WTC11 (cell line): ENCODE data around the gene TMEM256. TPM values are rescaled to one million over a fixed set of nuclear protein-coding genes. Genes with fewer than 3 reads are reported as not detected.

ENCODE experiments used
- ATAC-seq: fragments of 200-7000 bp; cut with Tn5 transposase; 2 replicates; pipeline ENCODE4 v1.10.0; 2021; ENCODE audit warnings: mild to moderate bottlenecking, moderate library complexity
- CTCF ChIA-PET: fragments of 300-600 bp; sonication (Branson Sonifier 250); formaldehyde crosslinking; loops from one replicate; lab custom pipeline; 2021; ENCODE audit warnings: antibody characterized with exemption; lab: Charles Lee
- POLR2A ChIA-PET: fragments of 350-600 bp; sonication (Branson Sonifier 250); formaldehyde crosslinking; loops from one replicate; lab custom pipeline; 2021; ENCODE audit warnings: antibody characterized with exemption; lab: Charles Lee
- DNase-seq: peaks from one replicate; pipeline ENCODE4 v3.0.0; 2021; ENCODE audit warnings: low spot score
- H3K27ac Mint-ChIP-seq: 2 replicates; pipeline ENCODE4 v1.8.0; 2021; ENCODE audit warnings: mixed read lengths
- H3K27me3 Mint-ChIP-seq: 2 replicates; pipeline ENCODE4 v1.8.0; 2021; ENCODE audit warnings: low read depth, mild to moderate bottlenecking, moderate library complexity, mixed read lengths
- H3K36me3 Mint-ChIP-seq: 2 replicates; pipeline ENCODE4 v1.8.0; 2021; ENCODE audit warnings: mixed read lengths
- H3K4me1 Mint-ChIP-seq: 2 replicates; pipeline ENCODE4 v1.8.0; 2022; ENCODE audit warnings: mixed read lengths
- H3K4me3 Mint-ChIP-seq: 2 replicates; pipeline ENCODE4 v1.8.0; 2021; ENCODE audit warnings: mild to moderate bottlenecking, moderate library complexity, mixed read lengths
- H3K9me3 Mint-ChIP-seq: 2 replicates; pipeline ENCODE4 v1.8.0; 2021; ENCODE audit warnings: mixed read lengths
- ATF1 ChIP-seq: sonication (generic); formaldehyde crosslinking; IDR thresholded peaks from 2 replicates; pipeline ENCODE4 v1.8.1; 2023; ENCODE audit warnings: mild to moderate bottlenecking, moderate library complexity, missing genetic modification reagents
- ESRRA ChIP-seq: sonication (generic); formaldehyde crosslinking; IDR thresholded peaks from 2 replicates; pipeline ENCODE4 v1.8.1; 2022; ENCODE audit warnings: mild to moderate bottlenecking, missing genetic modification reagents, borderline replicate concordance
- FOXJ3 ChIP-seq: sonication (generic); formaldehyde crosslinking; IDR thresholded peaks from 2 replicates; pipeline ENCODE4 v1.9.0; 2021; ENCODE audit warnings: missing genetic modification reagents, mild to moderate bottlenecking, borderline replicate concordance
- FOXP1 ChIP-seq: sonication (generic); formaldehyde crosslinking; IDR thresholded peaks from 2 replicates; pipeline ENCODE4 v1.8.0; 2022; ENCODE audit warnings: missing genetic modification reagents, mild to moderate bottlenecking, moderate library complexity, borderline replicate concordance
- GABPB1 ChIP-seq: sonication (generic); formaldehyde crosslinking; IDR thresholded peaks from 2 replicates; pipeline ENCODE4 v1.8.1; 2023; ENCODE audit warnings: mild to moderate bottlenecking, missing genetic modification reagents
- TEAD4 ChIP-seq: sonication (generic); formaldehyde crosslinking; IDR thresholded peaks from 2 replicates; pipeline ENCODE4 v1.8.0; 2022; ENCODE audit warnings: mild to moderate bottlenecking, missing genetic modification reagents
- ZBTB21 ChIP-seq: sonication (generic); formaldehyde crosslinking; IDR thresholded peaks from 2 replicates; pipeline ENCODE4 v1.8.1; 2023; ENCODE audit warnings: mild to moderate bottlenecking, missing genetic modification reagents, borderline replicate concordance
- ZNF121 ChIP-seq: sonication (generic); formaldehyde crosslinking; IDR thresholded peaks from 2 replicates; pipeline ENCODE4 v1.8.0; 2023; ENCODE audit warnings: missing genetic modification reagents
- ZNF263 ChIP-seq: sonication (generic); formaldehyde crosslinking; IDR thresholded peaks from 2 replicates; pipeline ENCODE4 v1.8.1; 2022; ENCODE audit warnings: low read depth, mild to moderate bottlenecking, moderate library complexity, missing genetic modification reagents
- ZNF317 ChIP-seq: sonication (generic); formaldehyde crosslinking; IDR thresholded peaks from 2 replicates; pipeline ENCODE4 v1.8.1; 2023; ENCODE audit warnings: low read depth, mild to moderate bottlenecking, moderate library complexity, missing genetic modification reagents, borderline replicate concordance
- total RNA-seq: library from RNA; stranded (reverse); gene quantifications from 3 replicates; pipeline ENCODE4 v1.2.3, GENCODE V29; 2021
- TF ChIP-seq, protein P1 (sequence below): fragments of 200-600 bp; IDR thresholded peaks from 2 replicates; pipeline ENCODE4 v1.8.0; 2022; ENCODE audit warnings: antibody characterized with exemption
- TF ChIP-seq, protein P2 (sequence below): fragments of 250-450 bp; sonication (Bioruptor Pico); IDR thresholded peaks from 2 replicates; pipeline ENCODE4 v1.9.0; 2021; ENCODE audit warnings: mild to moderate bottlenecking
- TF ChIP-seq, protein P3 (sequence below): sonication (generic); formaldehyde crosslinking; IDR thresholded peaks from 2 replicates; pipeline ENCODE4 v1.8.1; 2022; ENCODE audit warnings: low read depth, missing genetic modification reagents, borderline replicate concordance
- TF ChIP-seq, protein P4 (sequence below): sonication (generic); formaldehyde crosslinking; IDR thresholded peaks from 2 replicates; pipeline ENCODE4 v1.8.0; 2022; ENCODE audit warnings: mild to moderate bottlenecking, missing genetic modification reagents
- TF ChIP-seq, protein P5 (sequence below): sonication (generic); formaldehyde crosslinking; conservative IDR thresholded peaks from 2 replicates; pipeline ENCODE4 v1.8.1; 2023; ENCODE audit warnings: mild to moderate bottlenecking, low read depth, missing genetic modification reagents, moderate library complexity
- TF ChIP-seq, protein P6 (sequence below): sonication (generic); formaldehyde crosslinking; IDR thresholded peaks from 2 replicates; pipeline ENCODE4 v1.8.0; 2023; ENCODE audit warnings: missing genetic modification reagents, mild to moderate bottlenecking, borderline replicate concordance

The TMEM256 gene
- total RNA-seq, 1 experiment from 2014 or later = 132 TPM

DNA sequence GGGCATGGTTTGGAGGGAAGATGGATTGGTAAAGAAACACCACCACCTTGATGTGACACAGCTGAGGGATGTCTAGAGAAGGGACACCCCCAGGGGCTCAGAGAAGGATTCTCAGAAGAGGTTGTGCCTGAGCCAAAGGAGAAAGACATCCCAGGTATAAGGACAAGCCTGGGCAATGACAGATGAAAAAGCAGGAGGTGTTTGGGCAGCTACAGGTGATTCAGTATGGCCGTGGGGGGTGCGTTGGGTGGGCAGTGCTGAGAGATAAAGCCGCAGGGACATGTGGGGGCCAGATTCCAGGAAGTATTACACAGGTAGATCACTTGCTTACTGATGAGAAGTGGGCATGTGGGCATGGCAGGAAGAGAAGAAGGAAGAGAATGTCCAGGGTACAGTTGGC lies 42.0 kb downstream of the TMEM256 start:
- Mint-ChIP-seq H3K27me3 (peaks cover 7% of the 10 kb centered on the region; the same call in 1 of the 2 replicates), H3K4me3 (no peak overlapping the region), H3K36me3 (no peaks in the 10 kb centered on the region), H3K9me3 (no peaks in the 10 kb centered on the region), H3K4me1 (peaks cover 3% of the 10 kb centered on the region; the same call in 1 of the 2 replicates), H3K27ac (no peak overlapping the region)
- CTCF ChIA-PET = interaction anchor here (1.1 to 1.5 kb wide), 3 partner anchors 32 to 198 kb away, joined by 3 to 5 read pairs (median 4); partner anchors contain the start of gene PLSCR3
- TF ChIP-seq ESRRA (no peak), ZBTB21 (CRISPR knock-in tag) (no peak)
- TF ChIP-seq, protein P1, sequence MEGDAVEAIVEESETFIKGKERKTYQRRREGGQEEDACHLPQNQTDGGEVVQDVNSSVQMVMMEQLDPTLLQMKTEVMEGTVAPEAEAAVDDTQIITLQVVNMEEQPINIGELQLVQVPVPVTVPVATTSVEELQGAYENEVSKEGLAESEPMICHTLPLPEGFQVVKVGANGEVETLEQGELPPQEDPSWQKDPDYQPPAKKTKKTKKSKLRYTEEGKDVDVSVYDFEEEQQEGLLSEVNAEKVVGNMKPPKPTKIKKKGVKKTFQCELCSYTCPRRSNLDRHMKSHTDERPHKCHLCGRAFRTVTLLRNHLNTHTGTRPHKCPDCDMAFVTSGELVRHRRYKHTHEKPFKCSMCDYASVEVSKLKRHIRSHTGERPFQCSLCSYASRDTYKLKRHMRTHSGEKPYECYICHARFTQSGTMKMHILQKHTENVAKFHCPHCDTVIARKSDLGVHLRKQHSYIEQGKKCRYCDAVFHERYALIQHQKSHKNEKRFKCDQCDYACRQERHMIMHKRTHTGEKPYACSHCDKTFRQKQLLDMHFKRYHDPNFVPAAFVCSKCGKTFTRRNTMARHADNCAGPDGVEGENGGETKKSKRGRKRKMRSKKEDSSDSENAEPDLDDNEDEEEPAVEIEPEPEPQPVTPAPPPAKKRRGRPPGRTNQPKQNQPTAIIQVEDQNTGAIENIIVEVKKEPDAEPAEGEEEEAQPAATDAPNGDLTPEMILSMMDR = no peak
- DNase-seq (no peak), ATAC-seq (no peak)
- POLR2A ChIA-PET = interaction anchor here (0.5 to 0.6 kb wide), 2 partner anchors 14 to 129 kb away, joined by 3 to 4 read pairs; no protein-coding TSS in a partner anchor

DNA sequence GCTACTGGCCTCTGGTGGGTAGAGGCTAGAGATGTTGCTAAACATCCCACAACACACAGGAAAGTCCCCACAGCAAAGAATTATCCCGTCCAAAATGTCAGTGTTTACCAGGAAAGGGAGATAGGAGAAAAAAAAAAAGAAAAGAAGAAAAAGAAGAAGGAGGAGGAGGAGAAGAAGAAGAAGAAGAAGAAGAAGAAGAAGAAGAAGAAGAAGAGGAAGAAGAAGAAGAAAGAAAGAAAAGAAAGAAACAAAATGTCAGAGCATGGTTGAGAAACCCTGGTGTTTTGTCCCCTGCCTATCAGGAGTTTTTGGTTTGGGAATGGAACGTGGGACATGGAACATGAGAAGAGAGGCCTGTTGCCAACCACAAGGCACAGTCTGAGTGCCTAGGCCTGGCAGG lies 46.5 kb downstream of the TMEM256 start:
- ChIA-PET CTCF (interaction anchor here (1.9 to 6.6 kb wide), 5 partner anchors 24 to 145 kb away, joined by 13 to 69 read pairs (median 16); partner anchors contain the start of genes PLSCR3, TMEM102 and TNK1), POLR2A (no interaction called here)
- H3K27ac Mint-ChIP-seq = no peak overlapping the region
- H3K9me3 Mint-ChIP-seq = no peaks in the 10 kb centered on the region
- H3K27me3 Mint-ChIP-seq = peaks cover 7% of the 10 kb centered on the region
- H3K36me3 Mint-ChIP-seq = no peaks in the 10 kb centered on the region
- no peak overlapping the region for H3K4me3 Mint-ChIP-seq
- TF ChIP-seq, protein P2, sequence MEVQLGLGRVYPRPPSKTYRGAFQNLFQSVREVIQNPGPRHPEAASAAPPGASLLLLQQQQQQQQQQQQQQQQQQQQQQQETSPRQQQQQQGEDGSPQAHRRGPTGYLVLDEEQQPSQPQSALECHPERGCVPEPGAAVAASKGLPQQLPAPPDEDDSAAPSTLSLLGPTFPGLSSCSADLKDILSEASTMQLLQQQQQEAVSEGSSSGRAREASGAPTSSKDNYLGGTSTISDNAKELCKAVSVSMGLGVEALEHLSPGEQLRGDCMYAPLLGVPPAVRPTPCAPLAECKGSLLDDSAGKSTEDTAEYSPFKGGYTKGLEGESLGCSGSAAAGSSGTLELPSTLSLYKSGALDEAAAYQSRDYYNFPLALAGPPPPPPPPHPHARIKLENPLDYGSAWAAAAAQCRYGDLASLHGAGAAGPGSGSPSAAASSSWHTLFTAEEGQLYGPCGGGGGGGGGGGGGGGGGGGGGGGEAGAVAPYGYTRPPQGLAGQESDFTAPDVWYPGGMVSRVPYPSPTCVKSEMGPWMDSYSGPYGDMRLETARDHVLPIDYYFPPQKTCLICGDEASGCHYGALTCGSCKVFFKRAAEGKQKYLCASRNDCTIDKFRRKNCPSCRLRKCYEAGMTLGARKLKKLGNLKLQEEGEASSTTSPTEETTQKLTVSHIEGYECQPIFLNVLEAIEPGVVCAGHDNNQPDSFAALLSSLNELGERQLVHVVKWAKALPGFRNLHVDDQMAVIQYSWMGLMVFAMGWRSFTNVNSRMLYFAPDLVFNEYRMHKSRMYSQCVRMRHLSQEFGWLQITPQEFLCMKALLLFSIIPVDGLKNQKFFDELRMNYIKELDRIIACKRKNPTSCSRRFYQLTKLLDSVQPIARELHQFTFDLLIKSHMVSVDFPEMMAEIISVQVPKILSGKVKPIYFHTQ (CRISPR knock-in tag) = no peak
- TF ChIP-seq GABPB1 (no peak), ZNF121 (no peak), FOXJ3 (CRISPR knock-in tag) (no peak), ZNF263 (CRISPR knock-in tag) (no peak), ATF1 (CRISPR knock-in tag) (no peak)
- TF ChIP-seq, protein P3, sequence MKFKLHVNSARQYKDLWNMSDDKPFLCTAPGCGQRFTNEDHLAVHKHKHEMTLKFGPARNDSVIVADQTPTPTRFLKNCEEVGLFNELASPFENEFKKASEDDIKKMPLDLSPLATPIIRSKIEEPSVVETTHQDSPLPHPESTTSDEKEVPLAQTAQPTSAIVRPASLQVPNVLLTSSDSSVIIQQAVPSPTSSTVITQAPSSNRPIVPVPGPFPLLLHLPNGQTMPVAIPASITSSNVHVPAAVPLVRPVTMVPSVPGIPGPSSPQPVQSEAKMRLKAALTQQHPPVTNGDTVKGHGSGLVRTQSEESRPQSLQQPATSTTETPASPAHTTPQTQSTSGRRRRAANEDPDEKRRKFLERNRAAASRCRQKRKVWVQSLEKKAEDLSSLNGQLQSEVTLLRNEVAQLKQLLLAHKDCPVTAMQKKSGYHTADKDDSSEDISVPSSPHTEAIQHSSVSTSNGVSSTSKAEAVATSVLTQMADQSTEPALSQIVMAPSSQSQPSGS (CRISPR knock-in tag) = no peak
- TF ChIP-seq, protein P4, sequence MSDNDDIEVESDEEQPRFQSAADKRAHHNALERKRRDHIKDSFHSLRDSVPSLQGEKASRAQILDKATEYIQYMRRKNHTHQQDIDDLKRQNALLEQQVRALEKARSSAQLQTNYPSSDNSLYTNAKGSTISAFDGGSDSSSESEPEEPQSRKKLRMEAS (CRISPR knock-in tag) = no peak
- no peak for ATAC-seq
- no peak for DNase-seq
- peaks cover 21% of the 10 kb centered on the region for H3K4me1 Mint-ChIP-seq

DNA sequence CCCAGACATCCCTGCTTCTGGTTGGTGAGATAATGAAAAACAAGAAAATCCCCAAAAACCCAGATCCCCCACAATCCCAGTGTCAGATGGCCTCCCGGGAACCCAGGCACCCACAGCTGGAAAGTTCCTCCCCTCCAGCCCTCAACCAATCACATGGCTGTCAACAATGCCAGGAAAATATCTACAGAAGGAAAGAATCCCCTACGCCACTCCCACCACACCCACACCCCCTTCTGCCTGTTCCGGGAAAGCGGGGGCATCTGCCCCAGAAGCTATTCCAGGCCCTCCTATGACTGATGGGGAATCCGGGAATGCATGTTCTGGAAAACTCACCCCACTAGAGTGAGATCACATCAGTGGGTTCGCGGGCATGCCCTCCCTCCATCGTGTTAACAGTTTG lies 47.1 kb downstream of the TMEM256 start:
- Mint-ChIP-seq H3K36me3 (no peaks in the 10 kb centered on the region), H3K9me3 (no peaks in the 10 kb centered on the region), H3K27me3 (peaks cover 7% of the 10 kb centered on the region), H3K4me1 (peaks cover 22% of the 10 kb centered on the region), H3K27ac (no peak overlapping the region), H3K4me3 (peak overlapping the region; percentile 44; the same call in 1 of the 2 replicates)
- ChIA-PET CTCF (interaction anchor here (0.8 to 6.6 kb wide), 32 partner anchors 9 to 286 kb away, joined by 3 to 69 read pairs (median 5); partner anchors contain the start of genes CHRNB1, NEURL4, PLSCR3 and SENP3), POLR2A (interaction anchor here (1.5 kb wide), 1 partner anchor 48 kb away, joined by 7 read pairs; the partner anchor contains the start of gene TMEM256)
- ATAC-seq = no peak
- no peak for DNase-seq
- TF ChIP-seq ZNF317 = no peak
- TF ChIP-seq, protein P5, sequence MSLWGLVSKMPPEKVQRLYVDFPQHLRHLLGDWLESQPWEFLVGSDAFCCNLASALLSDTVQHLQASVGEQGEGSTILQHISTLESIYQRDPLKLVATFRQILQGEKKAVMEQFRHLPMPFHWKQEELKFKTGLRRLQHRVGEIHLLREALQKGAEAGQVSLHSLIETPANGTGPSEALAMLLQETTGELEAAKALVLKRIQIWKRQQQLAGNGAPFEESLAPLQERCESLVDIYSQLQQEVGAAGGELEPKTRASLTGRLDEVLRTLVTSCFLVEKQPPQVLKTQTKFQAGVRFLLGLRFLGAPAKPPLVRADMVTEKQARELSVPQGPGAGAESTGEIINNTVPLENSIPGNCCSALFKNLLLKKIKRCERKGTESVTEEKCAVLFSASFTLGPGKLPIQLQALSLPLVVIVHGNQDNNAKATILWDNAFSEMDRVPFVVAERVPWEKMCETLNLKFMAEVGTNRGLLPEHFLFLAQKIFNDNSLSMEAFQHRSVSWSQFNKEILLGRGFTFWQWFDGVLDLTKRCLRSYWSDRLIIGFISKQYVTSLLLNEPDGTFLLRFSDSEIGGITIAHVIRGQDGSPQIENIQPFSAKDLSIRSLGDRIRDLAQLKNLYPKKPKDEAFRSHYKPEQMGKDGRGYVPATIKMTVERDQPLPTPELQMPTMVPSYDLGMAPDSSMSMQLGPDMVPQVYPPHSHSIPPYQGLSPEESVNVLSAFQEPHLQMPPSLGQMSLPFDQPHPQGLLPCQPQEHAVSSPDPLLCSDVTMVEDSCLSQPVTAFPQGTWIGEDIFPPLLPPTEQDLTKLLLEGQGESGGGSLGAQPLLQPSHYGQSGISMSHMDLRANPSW (CRISPR knock-in tag) = no peak
- TF ChIP-seq, protein P6, sequence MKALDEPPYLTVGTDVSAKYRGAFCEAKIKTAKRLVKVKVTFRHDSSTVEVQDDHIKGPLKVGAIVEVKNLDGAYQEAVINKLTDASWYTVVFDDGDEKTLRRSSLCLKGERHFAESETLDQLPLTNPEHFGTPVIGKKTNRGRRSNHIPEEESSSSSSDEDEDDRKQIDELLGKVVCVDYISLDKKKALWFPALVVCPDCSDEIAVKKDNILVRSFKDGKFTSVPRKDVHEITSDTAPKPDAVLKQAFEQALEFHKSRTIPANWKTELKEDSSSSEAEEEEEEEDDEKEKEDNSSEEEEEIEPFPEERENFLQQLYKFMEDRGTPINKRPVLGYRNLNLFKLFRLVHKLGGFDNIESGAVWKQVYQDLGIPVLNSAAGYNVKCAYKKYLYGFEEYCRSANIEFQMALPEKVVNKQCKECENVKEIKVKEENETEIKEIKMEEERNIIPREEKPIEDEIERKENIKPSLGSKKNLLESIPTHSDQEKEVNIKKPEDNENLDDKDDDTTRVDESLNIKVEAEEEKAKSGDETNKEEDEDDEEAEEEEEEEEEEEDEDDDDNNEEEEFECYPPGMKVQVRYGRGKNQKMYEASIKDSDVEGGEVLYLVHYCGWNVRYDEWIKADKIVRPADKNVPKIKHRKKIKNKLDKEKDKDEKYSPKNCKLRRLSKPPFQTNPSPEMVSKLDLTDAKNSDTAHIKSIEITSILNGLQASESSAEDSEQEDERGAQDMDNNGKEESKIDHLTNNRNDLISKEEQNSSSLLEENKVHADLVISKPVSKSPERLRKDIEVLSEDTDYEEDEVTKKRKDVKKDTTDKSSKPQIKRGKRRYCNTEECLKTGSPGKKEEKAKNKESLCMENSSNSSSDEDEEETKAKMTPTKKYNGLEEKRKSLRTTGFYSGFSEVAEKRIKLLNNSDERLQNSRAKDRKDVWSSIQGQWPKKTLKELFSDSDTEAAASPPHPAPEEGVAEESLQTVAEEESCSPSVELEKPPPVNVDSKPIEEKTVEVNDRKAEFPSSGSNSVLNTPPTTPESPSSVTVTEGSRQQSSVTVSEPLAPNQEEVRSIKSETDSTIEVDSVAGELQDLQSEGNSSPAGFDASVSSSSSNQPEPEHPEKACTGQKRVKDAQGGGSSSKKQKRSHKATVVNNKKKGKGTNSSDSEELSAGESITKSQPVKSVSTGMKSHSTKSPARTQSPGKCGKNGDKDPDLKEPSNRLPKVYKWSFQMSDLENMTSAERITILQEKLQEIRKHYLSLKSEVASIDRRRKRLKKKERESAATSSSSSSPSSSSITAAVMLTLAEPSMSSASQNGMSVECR (CRISPR knock-in tag) = no peak
- TF ChIP-seq TEAD4 = no peak
- no peak for TF ChIP-seq FOXP1 (CRISPR knock-in tag)
